Activated CD8-positive, alpha-beta memory T cell treated with anti-CD3 and anti-CD28 coated beads, Interleukin-2, amount 10 ng/mL, durations not matched to agents 7 days and 5 days (primary cell): Measurements from ENCODE around the gene LAMC3. TPM values are rescaled to one million over a fixed set of nuclear protein-coding genes. Genes with fewer than 3 reads are reported as not detected.

Experiments
- ATAC-seq: fragments of 150-1000 bp; cut with Tn5 transposase; one replicate; pipeline ENCODE4 v1.10.0; 2021; ENCODE audit warnings: moderate library complexity
- CTCF ChIA-PET: fragments of 350-600 bp; sonication (Branson Sonifier 250); formaldehyde crosslinking; loops from one replicate; lab custom pipeline; 2021; ENCODE audit warnings: antibody characterized with exemption; lab: Charles Lee
- DNase-seq: peaks from one replicate; pipeline ENCODE4 v3.0.0-alpha.2; 2020
- H3K27ac Mint-ChIP-seq: one replicate; pipeline ENCODE4 v1.8.0; 2021; ENCODE audit warnings: mild to moderate bottlenecking, mixed read lengths
- H3K27me3 Mint-ChIP-seq: one replicate; pipeline ENCODE4 v1.8.0; 2021; ENCODE audit warnings: mixed read lengths
- H3K36me3 Mint-ChIP-seq: one replicate; pipeline ENCODE4 v1.8.0; 2021; ENCODE audit warnings: mild to moderate bottlenecking, mixed read lengths
- H3K4me1 Mint-ChIP-seq: one replicate; pipeline ENCODE4 v1.8.0; 2021; ENCODE audit warnings: mixed read lengths
- H3K4me3 Mint-ChIP-seq: one replicate; pipeline ENCODE4 v1.8.0; 2021; ENCODE audit warnings: mild to moderate bottlenecking, moderate library complexity, mixed read lengths
- H3K9me3 Mint-ChIP-seq: one replicate; pipeline ENCODE4 v1.8.0; 2022; ENCODE audit warnings: low read depth, mixed read lengths
- total RNA-seq, 2 experiments: library from RNA; stranded (reverse); gene quantifications; one replicate each; pipeline ENCODE4 v1.2.3, GENCODE V29; 2021

Gene LAMC3
- total RNA-seq, 2 experiments from 2014 or later, result 0.06 TPM; not detected in 1

DNA sequence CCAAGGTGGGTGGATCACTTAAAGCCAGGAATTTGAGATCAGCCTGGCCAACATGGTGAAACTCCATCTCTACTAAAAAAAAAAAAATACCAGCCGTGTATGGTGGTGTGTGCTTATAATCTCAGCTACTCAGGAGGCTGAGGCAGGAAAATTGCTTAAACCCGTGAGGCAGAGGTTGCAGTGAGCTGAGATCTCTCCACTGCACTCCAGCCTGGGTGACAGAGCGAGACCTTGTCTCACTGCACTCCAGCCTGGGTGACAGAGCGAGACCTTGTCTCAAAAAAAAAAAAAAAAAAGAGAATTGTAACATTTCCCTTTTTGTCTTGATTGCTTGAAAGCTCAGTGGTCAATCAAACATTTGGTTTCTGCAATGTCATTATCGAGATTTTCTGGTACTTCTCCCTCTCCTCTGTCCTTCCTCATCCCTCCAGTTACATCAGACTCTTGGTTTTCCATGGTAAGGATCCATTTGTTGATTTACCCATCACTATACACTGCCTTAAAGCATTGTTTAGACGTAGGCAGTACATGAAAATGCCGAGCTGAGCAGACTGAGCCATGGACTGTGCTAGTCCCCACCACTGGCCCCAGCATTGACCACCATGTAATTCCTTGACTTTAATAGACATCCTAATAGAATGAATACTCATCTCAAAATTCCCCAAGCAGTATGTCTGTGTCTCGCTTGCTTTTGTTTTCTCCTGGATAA is 75.8 kb downstream of the LAMC3 start:
- no peak overlapping the region for H3K4me3 Mint-ChIP-seq
- H3K9me3 Mint-ChIP-seq, result no peaks in the 10 kb centered on the region
- H3K36me3 Mint-ChIP-seq, result no peaks in the 10 kb centered on the region
- no peaks in the 10 kb centered on the region for H3K4me1 Mint-ChIP-seq
- no peak for ATAC-seq
- H3K27ac Mint-ChIP-seq, result no peak overlapping the region
- DNase-seq, result no peak
- H3K27me3 Mint-ChIP-seq, result no peaks in the 10 kb centered on the region
- CTCF ChIA-PET, result no interaction called here

DNA sequence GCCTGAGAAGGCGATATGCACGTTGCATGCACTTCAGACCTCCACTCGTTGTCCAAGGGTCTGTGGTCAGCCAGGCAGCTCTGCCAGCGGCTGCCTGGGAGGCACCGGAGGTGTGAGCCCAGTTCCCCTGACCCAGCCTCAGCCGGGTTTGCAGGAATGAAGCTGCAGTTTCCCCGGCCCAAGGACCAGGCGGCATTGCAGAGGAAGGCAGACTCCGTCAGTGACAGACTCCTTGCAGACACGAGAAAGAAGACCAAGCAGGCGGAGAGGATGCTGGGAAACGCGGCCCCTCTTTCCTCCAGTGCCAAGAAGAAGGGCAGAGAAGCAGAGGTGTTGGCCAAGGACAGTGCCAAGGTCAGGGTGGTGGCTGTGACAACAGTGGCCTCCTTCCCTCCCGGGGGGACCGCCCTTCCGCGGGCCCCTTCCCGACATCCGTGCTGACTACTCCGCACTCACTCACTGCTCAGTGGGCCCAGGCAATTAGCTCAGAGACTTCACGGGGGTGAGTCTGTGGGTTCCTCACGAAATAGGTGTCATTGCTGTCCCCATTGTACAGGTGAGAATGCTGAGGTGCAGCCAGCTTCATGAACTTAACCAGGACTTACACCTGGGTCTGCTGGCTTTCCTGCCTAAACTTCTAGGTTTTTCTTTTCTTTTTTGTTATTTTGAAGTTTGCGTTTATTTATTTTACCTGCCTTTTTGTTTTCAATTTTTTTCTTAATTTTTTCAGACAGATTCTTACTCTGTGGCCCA is 76.6 kb downstream of the LAMC3 start:
- Mint-ChIP-seq H3K27me3 (no peaks in the 10 kb centered on the region), H3K36me3 (no peaks in the 10 kb centered on the region), H3K27ac (no peak overlapping the region), H3K4me3 (no peak overlapping the region), H3K9me3 (no peaks in the 10 kb centered on the region), H3K4me1 (no peaks in the 10 kb centered on the region)
- no peak for ATAC-seq
- CTCF ChIA-PET, result interaction anchor here (0.6 kb wide), 1 partner anchor 295 kb away, joined by 3 read pairs; no protein-coding TSS in a partner anchor
- no peak for DNase-seq

DNA sequence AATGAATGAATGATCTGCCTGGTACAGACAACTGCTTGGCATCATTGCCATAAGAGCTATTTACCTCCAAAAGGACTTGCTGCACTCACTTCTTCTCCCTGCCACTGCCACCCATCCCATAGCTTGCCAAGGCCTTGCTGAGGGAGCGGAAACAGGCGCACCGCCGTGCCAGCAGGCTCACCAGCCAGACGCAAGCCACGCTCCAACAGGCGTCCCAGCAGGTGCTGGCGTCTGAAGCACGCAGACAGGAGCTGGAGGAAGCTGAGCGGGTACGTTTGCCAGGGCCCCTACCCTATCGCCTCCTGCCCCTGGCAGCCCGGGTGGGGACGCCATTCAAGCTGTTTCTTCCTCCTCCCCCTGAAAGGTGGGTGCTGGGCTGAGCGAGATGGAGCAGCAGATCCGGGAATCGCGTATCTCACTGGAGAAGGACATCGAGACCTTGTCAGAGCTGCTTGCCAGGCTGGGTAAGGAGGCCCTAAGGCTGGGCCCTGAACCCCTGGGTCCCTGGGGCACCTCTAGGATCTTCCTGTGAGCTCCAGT is 78.5 kb downstream of the LAMC3 start:
- H3K4me1 Mint-ChIP-seq, result no peaks in the 10 kb centered on the region
- CTCF ChIA-PET, result no interaction called here
- no peak overlapping the region for H3K4me3 Mint-ChIP-seq
- H3K36me3 Mint-ChIP-seq, result no peaks in the 10 kb centered on the region
- DNase-seq, result no peak
- no peaks in the 10 kb centered on the region for H3K9me3 Mint-ChIP-seq
- no peak for ATAC-seq
- H3K27ac Mint-ChIP-seq, result no peak overlapping the region
- no peaks in the 10 kb centered on the region for H3K27me3 Mint-ChIP-seq

DNA sequence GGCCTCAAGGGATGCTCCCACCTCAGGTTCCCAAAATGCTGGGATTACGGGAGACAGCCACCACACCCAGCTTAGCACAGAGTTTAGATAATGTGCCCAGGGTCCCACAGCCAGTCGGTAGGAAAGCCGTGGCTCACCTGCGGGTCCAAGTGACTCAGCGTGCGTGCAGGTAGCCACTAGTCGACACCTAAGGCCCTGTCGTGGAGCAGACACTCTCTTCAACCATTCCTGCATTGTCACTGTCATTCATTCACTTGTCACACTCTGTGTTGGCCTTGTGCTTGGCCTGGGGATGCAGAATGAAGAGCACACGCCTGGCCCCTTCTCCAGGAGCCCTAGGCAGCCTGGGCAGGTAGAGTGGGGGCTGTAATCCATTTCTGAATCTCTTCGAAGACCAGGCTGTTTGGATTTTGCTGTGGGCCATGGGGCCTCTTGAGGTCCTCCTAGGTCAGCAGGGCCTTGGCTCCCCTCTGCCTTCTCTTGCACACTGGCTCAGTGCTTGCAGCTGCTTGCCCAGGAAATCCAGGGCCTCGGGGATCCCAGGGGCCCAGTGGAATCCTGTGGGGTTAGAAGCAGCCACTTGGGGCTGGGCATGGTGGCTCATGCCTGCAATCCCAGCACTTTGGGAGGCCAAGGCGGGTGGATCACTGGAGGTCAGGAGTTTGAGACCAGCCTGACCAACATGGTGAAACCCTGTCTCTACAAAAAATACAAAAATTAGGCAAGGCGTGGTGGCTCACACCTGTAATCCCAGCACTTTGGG is 81.2 kb downstream of the LAMC3 start:
- no peaks in the 10 kb centered on the region for H3K36me3 Mint-ChIP-seq
- DNase-seq (no peak), ATAC-seq (no peak)
- no peaks in the 10 kb centered on the region for H3K9me3 Mint-ChIP-seq
- no peak overlapping the region for H3K27ac Mint-ChIP-seq
- peaks cover 15% of the 10 kb centered on the region for H3K27me3 Mint-ChIP-seq
- no peaks in the 10 kb centered on the region for H3K4me1 Mint-ChIP-seq
- CTCF ChIA-PET, result no interaction called here
- H3K4me3 Mint-ChIP-seq, result no peak overlapping the region

DNA sequence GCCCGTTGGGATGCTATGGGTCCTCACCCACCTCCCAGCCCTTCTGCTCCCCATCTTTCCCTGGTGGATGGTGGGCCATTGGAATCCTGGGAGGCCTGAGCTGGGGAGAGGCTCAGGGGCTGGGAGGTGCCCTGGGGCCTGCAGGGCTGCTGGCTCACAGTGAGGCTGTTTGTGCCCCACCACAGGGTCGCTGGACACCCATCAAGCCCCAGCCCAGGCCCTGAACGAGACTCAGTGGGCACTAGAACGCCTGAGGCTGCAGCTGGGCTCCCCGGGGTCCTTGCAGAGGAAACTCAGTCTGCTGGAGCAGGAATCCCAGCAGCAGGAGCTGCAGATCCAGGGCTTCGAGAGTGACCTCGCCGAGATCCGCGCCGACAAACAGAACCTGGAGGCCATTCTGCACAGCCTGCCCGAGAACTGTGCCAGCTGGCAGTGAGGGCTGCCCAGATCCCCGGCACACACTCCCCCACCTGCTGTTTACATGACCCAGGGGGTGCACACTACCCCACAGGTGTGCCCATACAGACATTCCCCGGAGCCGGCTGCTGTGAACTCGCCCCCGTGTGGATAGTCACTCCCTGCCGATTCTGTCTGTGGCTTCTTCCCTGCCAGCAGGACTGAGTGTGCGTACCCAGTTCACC is 82.5 kb downstream of the LAMC3 start:
- CTCF ChIA-PET, result no interaction called here
- DNase-seq, result no peak
- ATAC-seq, result no peak
- Mint-ChIP-seq H3K36me3 (no peaks in the 10 kb centered on the region), H3K4me1 (peaks cover 4% of the 10 kb centered on the region), H3K9me3 (no peaks in the 10 kb centered on the region), H3K27me3 (peaks cover 25% of the 10 kb centered on the region), H3K4me3 (no peak overlapping the region), H3K27ac (no peak overlapping the region)

DNA sequence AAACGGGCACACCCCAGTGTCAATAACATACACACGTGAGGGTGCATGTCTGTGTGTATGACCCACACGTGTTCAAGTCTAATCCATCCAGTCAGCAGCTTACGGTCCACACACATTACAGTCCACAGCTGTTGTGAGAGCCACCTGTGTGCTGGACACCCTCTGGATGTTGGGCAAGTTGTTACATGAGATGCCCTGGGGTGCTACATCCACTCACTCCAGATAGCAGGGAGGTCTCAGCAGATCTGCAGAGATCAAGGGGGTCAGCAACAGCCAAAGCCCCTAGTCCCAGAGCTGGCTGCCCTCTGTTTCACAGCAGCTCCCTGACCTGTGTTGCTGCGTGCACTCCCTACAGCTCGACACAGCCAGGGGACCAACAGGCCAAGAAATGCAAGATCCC is 83.1 kb downstream of the LAMC3 start:
- CTCF ChIA-PET, result no interaction called here
- no peaks in the 10 kb centered on the region for H3K36me3 Mint-ChIP-seq
- DNase-seq (no peak), ATAC-seq (no peak)
- peaks cover 28% of the 10 kb centered on the region for H3K27me3 Mint-ChIP-seq
- H3K4me1 Mint-ChIP-seq, result peaks cover 4% of the 10 kb centered on the region
- H3K27ac Mint-ChIP-seq, result no peak overlapping the region
- H3K9me3 Mint-ChIP-seq, result no peaks in the 10 kb centered on the region
- no peak overlapping the region for H3K4me3 Mint-ChIP-seq

DNA sequence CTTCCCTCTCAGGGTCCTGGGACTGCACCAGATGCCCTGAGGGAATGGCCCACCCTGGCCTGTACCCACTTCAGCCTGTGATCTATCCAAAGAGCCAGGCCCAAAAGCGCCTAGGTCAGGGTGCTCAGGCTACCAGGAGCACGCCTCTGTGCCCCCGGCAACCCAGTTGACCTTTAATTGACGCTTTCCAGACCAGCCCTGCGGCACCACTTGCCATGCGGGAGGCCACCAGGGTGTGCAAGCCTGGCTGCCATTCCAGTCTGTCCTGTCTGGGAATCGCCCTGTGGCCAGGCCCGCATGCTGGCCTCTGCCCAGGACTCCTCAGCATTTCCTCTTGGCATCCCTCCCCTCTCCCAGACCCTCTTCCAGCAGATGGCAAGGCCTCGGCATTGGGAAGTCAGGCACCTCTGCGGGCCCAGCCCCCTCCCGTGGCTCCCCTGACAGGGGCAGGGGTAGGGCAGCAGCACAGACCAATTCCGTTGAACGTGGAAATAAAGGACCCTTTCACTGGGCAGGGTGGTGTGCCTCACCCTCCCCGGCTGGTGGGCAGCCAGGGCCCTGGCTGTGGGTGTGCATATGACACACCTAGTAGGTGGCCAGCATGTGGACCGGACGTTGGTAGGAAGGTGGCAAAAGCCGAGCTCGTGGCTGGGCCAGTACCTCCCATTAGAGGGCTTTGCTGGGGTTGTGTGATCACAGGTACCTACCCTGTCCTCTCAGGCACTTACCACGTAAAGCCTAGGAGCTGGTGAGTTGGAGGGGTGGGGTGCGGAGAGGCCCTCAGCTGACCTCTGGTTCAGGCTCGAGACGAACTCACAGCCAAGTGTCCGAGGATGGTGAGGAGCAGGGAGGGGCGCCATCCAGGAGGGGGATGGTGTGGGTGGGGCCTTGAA is 83.8 kb downstream of the LAMC3 start:
- Mint-ChIP-seq H3K4me3 (no peak overlapping the region), H3K36me3 (no peaks in the 10 kb centered on the region), H3K27ac (no peak overlapping the region), H3K9me3 (no peaks in the 10 kb centered on the region), H3K27me3 (peaks cover 35% of the 10 kb centered on the region), H3K4me1 (peaks cover 8% of the 10 kb centered on the region)
- CTCF ChIA-PET, result no interaction called here
- DNase-seq (no peak), ATAC-seq (no peak)

DNA sequence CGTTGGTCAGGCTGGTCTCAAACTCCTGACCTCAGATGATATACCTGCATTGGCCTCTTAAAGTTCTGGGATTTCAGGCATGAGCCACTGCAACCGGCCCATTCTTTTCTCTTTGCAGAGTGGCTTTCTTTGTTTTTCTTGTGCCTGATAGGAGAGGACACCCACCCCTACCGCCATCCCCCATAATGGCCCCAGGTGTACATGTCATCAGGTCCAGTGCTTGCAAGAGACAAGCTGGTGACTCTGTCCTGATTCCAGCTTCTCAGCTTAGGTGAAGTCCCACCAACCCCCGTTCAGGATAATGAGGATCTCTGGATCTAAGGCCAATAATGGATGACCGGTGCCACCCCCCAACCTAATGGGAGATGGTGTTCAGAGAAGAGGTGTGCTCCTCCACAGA is 85.0 kb downstream of the LAMC3 start:
- H3K4me3 Mint-ChIP-seq, result no peak overlapping the region
- peaks cover 8% of the 10 kb centered on the region for H3K4me1 Mint-ChIP-seq
- no peaks in the 10 kb centered on the region for H3K36me3 Mint-ChIP-seq
- peaks cover 40% of the 10 kb centered on the region for H3K27me3 Mint-ChIP-seq
- CTCF ChIA-PET, result no interaction called here
- H3K27ac Mint-ChIP-seq, result peak overlapping the region; percentile 17
- ATAC-seq (no peak), DNase-seq (no peak)
- no peaks in the 10 kb centered on the region for H3K9me3 Mint-ChIP-seq

DNA sequence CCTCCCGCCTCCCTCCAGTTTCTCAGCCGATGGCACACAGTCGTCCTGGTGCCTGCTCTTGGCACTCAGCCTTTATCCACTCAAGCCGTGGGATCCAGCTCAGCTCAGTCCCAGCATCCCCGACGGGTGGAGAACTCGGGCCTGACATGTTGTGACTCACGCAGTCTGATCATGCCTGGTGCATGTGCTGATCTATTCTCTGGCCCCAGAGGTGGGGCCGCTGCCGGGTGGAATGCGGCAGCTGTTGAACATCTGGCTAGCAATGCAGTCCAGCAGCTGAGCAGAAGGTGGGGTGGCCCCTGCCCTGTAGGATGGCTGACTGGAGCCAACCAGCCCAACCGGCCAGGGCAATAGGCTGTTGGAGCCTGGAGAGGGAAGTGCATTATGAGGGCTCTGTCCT is 85.6 kb downstream of the LAMC3 start:
- Mint-ChIP-seq H3K36me3 (no peaks in the 10 kb centered on the region), H3K27me3 (peaks cover 40% of the 10 kb centered on the region), H3K9me3 (no peaks in the 10 kb centered on the region), H3K27ac (no peak overlapping the region), H3K4me3 (no peak overlapping the region), H3K4me1 (peaks cover 8% of the 10 kb centered on the region)
- CTCF ChIA-PET, result interaction anchor here (0.7 kb wide), 1 partner anchor 241 kb away, joined by 4 read pairs; no protein-coding TSS in a partner anchor
- DNase-seq (no peak), ATAC-seq (no peak)

DNA sequence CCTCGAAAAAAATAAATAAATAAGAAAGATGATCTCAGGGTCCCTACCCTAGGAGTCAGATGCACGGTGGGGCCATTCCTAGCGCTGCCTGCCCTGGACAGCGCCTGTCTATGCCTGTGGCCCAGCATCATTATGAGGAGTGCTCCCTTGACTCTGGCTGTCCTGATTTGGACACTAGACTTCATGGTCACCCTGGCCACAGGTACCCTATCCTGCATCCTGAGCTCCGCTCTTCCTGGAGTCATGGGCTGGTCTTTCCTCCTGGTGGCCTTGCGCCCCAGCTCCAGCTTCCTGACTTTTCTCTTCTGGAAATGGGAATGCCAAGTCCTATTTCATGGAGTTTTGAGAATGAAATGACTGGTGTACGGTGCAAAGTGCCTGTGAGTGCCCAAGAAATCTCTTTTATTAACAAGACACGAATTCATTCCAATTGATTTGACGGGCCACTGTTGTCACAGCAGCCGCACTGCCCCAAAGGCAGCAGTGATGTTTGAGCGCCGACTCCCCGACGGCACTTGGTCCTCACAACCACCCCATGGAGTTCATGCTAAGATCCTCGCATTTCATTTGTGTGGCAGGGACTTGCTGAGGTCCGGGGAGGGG is 86.8 kb downstream of the LAMC3 start:
- CTCF ChIA-PET, result interaction anchor here (0.7 kb wide), 1 partner anchor 15 kb away, joined by 3 read pairs; no protein-coding TSS in a partner anchor
- Mint-ChIP-seq H3K36me3 (no peaks in the 10 kb centered on the region), H3K27ac (no peak overlapping the region), H3K4me3 (peak overlapping the region; percentile 22), H3K9me3 (no peaks in the 10 kb centered on the region), H3K27me3 (peaks cover 40% of the 10 kb centered on the region), H3K4me1 (peaks cover 8% of the 10 kb centered on the region)
- no peak for DNase-seq
- no peak for ATAC-seq

DNA sequence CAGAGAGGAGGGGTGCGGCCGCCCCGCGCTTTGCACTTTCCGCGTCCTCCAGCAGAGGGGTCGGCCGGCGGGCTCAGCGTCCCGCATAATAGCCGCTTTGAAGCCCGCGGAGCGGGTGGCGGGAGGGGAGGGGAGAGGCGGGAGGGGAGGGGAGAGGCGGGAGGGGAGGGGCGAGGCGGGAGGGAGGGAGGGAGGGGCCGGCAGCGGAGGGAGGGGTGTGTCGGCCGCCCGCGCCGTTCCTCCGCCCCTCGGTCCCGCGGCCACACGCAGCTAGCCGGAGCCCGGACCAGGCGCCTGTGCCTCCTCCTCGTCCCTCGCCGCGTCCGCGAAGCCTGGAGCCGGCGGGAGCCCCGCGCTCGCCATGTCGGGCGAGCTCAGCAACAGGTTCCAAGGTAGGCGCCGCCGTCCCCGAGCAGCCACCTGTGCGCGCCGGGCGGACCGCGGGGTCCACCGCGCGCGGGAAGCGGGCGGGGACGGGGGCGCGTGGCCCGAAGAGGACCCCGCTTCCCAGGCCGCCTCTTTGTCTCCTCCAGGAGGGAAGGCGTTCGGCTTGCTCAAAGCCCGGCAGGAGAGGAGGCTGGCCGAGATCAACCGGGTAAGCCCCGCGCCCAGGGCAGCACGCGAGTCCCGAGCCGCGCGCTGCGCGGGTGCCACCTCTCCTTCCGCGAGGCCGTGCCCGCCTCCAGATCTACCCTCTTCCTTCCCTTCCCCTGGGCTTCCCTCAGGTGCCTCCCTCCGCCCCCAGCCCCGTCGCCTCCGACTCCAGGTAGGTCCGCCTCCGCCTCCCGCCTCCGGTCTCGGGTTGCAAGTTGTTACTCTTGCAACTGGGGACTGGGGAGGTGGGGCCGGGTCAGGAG is 87.5 kb downstream of the LAMC3 start, which contains the start of gene AIF1L:
Gene AIF1L (plus strand): TSS at position 263 of the 857 bp plus-strand sequence. CDS start 99 bp downstream, at position 362.
- peaks cover 8% of the 10 kb centered on the region for H3K4me1 Mint-ChIP-seq
- ATAC-seq (peak; percentile 38), DNase-seq (no peak)

More for the DNA sequence above, 87.5 kb downstream of the LAMC3 start, which contains the start of gene AIF1L:
- CTCF ChIA-PET, result interaction anchor here (0.7 kb wide), 1 partner anchor 14 kb away, joined by 3 read pairs; no protein-coding TSS in a partner anchor
- Mint-ChIP-seq H3K4me3 (peak within 1 kb of the TSS; percentile 22), H3K27ac (no peak within 1 kb of the TSS), H3K36me3 (no peaks in the 10 kb centered on the region), H3K9me3 (no peaks in the 10 kb centered on the region), H3K27me3 (peaks cover 40% of the 10 kb centered on the region)
